ENCODE data around the gene TMC1.
A peak's percentile ranks its signal among the peaks of the same experiment; 100 is the strongest.
"Not testable (repeated sequence)": the region's sequence is repeated elsewhere in the genome, so short reads cannot be mapped to it uniquely, and the experiment has no call there.

Gene TMC1

DNA sequence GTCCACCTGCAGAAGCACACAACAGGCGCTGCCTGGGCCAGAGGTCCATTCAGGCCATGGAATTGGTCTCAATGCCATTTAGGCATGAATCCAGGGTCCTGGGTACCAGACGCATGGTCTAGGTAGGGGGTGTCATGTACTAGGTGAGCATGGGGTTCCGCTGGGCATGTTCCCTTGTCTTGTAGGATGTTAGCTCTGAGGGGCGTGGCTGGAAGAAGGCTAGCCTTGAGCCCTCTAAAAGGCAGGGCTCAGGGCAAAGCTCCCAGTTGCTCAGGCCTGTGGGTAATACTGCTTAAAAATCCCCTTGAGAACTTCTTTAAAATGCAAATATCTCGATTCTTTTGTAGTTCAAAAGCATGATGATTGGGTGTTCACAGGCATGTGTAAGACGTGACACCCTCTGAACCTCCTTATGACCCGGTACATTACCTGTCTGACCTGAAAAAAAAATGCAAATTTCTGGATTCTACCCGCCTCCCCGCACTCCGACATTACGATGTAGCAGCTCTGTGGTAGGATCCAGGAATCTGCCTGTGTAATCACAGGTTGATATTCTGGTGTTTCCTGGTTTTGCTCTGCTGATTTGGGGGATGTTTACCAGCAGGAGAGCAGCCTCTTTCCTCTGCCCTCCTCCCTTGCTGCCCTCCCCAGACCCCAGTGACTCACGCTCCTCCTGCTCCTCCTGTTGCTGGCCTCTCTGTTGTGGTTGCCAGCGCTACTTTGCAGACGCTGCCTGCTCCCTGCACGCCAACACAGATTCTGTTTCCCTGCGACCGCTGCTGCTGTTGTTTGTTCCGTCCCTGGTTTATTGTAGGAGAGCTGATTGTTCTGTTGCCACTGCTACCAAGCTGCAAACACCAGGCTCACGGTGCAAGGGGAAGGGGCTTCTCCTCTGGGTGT lies 5.7 kb downstream of the TMC1 start:
- DNase-seq: peak; percentile 43 to 55

DNA sequence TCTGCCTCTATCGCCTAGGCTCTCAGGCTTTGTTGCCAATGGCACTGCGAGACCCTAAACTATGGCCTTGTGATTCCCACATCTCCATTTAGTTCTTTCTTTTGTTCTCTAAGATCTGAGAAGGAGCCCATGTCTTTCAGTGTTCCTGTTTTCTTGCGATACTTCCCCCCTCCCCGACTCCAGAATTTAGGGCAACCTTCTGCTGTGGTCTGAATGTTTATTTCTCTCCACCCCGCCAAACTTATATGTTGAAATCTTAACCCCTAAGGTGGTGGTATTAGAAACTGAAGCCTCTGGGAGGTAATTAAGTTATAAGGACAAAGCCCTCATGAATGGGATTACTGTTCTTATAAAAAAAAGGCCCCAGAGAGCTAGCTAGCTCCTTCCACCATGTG lies 6.4 kb downstream of the TMC1 start:
- DNase-seq: no peak

GRCh38 chr9:72529531-72529930 lies 8.1 kb downstream of the TMC1 start:
- no peak for DNase-seq

DNA sequence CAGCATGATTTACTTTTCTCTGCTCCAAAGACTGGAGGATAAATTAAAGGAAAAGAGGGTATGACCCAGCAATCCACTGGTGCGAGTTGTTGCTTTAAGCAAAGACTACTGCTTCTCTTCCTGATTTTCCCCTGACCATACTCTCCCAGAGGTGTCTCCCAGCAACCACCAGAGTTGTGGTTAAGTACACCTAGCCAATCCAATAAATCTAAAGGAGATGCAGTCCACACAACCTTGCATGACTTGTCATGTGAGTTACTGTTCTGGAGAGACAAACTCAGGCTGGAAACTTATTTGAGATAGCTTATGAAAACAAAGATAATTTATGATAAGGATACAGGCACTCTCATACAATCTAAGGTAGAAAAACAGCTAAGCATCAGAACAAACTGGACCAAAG lies 11.9 kb downstream of the TMC1 start:
- no peak for DNase-seq

DNA sequence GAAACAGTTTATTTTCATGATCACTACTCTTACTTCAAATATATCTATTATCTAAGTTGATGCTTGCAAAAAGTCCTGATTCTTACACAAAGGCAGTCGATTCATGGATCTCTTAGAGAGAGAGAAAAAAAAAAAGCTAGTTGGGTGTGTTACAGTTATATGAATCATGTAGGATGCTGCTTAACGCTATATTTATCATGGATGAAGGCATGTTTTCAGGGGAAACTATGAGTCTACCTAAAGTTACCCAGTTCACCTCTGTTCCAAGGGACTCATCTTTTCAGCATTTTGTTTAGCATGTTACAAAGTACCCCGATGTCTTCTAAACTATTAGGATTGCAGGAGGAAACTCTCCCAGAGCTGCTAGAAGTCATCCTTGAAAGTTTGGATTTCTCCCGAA lies 13.5 kb downstream of the TMC1 start:
- no peak for DNase-seq

DNA sequence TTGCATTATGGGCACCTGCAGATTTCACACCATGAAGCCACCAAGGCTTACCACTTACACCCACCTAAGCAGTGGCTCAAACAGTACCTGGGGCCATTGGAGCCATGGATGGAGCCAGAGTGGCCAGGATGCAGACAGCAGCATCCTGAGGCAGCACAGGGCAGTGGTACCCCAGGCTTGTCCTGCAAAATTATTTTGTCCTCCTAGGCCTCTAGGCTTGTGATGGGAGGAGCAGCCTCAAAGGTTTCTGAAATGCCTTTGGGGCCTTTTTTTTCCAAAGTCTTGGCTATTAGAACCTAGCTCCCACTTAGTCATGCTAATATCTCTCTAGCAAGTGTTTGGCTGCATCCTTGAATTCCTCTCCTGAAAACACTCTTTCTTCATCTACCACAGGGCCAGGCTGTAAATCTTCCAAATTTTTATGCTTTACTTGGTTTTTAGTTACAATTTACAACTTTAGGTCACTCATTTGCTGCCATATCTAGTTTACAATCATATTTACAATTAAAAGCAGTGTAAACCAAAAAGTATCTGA lies 15.7 kb downstream of the TMC1 start:
- DNase-seq: no peak

DNA sequence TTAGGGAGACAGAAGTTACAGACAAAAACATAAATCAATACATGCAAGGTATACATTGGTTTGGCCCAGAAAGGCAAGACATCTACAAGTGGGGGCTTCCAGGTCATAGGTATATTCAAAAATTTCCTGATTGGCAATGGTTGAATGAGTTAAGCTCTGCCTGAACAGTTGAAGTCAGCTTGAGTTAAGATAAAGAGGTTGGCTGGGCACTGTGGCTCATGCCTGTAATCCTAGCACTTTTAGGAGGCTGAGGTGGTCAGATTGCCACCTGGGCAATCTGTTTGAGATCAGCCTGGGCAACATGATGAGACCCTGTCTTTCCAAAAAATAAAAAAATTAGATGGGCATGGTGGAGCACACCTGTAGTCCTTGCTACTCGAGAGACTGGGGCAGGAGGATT lies 16.3 kb downstream of the TMC1 start:
- no peak for DNase-seq

GRCh38 chr9:72538921-72539702 lies 17.7 kb downstream of the TMC1 start:
- no peak for DNase-seq

DNA sequence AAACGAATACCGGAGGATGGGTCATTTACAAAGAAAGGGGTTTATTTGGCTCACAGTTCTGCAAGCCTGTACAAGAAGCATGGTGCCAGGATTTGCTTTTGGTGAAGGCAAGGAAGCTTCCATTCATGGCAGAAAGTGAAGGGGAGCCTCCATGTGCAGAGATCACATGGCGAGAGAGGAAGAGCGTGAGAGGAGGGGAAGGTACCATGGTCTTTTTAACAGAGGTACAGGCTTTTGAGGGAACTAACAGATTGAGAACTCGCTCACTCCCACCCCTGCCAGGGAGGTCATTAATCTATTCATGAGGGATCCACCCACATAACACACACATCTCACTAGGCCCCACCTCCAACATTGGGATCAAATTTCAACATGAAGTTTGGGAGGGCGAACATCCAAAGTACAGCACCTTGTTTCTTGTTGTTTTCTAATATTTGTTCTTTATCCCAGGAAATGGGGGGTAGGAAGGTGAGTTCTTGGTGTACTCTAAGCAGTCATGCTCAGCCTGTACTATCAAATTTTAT lies 18.5 kb downstream of the TMC1 start:
- DNase-seq: no peak

DNA sequence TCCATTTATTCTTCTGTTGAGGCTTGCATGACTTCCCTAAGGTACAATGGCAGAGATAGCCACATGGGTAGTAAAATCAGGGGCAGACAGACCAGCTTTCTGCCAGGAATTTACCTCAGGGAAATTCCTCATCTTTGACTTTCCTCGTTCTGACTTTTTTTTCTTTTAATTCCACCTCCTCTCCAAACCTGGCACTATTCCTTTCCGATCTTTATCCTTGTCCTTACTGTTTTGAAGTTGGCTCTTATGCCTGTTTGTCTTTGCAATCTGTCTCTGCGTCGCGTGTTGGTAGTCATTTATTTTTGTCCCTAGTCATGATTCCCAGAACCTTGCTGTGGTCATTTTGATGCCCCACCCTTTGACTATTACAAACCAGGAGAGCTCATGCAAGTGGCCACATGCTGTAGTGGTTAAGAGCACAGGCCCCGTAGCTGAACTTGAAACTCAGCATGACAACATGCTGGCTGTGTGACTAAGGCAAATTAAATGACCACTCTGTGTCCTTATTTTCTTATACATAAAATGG lies 19.0 kb downstream of the TMC1 start:
- DNase-seq: no peak

DNA sequence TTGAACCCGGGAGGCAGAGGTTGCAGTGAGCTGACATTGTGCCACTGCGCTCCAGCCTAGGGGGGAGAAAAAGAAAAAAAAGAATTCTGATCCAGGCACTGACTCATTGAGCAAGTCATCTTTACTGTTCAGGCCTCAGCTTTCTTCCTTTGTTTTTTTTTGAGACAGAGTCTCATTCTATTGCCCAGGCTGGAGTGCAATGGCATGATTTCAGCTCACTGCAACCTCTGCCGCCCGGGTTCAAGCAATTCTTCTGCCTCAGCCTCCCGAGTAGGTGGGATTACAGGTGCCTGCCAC lies 21.1 kb downstream of the TMC1 start:
- DNase-seq: not testable (repeated sequence)

DNA sequence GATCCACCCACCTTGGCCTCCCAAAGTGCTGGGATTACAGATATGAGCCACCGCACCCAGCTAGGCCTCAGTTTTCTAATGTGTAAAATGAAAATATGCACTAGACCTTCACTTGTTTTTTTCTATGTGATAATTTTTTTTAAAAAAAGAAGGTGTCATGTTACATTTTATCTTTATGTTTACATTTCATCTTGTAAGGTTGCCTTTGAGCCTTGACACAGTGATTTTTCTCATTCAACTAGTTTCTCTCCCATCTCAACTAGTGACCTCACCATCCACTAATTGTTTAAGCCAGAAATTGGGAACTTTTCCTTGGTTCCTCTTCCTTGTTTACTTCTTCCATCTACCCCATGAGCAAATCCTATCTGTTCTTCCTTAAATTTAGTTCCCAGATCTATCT lies 21.5 kb downstream of the TMC1 start:
- no peak for DNase-seq

GRCh38 chr9:72551306-72551705 lies 29.9 kb downstream of the TMC1 start:
- DNase-seq: no peak

- no peak for DNase-seq
Observed at GRCh38 chr9:72552356-72552755, 30.9 kb downstream of the TMC1 start.

GRCh38 chr9:72554221-72554641 lies 32.8 kb downstream of the TMC1 start:
- DNase-seq: no peak

- no peak for DNase-seq
Observed at GRCh38 chr9:72557549-72557948, 36.1 kb downstream of the TMC1 start.

- DNase-seq: no peak
Observed at GRCh38 chr9:72560086-72560485, 38.7 kb downstream of the TMC1 start.

DNA sequence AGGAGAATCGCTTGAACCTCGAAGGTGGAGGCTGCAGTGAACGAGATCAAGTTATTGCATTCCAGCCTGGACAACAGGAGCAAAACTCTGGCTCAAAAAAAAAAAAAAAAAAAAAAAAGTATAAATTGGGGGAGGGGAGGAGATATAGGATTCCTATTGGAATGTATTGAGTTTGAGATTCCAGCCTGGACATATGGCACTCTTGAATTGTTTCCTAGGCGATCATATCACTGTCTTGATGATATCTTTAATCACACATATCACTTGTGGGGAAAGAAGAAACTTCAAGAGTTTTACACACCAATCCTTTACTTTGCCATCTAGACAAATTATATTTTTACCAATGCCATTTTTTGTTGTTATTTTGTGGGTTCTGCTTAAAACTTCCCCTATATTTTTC lies 42.4 kb downstream of the TMC1 start:
- no peak for DNase-seq

DNA sequence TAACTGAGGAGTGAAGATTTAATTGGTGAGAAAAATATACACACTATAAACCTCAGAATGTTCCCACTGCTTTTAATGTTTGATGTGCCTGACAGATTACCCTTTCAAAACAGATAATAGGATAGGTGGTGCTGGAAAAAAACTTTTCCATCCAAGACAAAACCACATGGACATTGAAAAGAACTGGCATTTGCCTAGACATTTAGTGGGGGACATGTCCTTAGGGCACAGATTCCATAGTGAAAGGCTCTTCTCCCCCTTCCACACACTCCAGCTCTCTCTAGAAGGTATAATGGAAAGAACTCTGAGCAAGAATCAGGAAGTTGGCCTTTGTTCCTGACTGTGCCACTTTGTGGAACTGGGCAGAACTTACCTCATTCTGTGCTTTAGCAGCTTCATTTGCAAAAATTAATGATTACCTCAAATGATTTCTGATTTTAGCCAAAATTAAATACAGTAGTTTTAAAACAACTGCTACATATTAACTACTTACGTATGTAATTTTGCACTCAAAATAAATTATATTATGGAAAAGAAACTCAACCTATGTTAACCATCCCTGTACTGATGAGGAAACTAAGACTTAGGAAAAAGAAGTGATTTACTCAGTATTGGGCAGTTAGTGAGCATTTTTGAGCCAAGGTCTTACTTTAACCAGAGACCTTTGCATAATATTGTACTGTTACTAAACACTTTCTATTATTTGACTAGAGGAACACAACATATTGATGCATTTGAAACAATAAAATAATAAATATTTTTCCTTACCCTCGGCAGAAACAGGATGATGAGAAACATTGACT lies 43.3 kb downstream of the TMC1 start:
- DNase-seq: no peak

DNA sequence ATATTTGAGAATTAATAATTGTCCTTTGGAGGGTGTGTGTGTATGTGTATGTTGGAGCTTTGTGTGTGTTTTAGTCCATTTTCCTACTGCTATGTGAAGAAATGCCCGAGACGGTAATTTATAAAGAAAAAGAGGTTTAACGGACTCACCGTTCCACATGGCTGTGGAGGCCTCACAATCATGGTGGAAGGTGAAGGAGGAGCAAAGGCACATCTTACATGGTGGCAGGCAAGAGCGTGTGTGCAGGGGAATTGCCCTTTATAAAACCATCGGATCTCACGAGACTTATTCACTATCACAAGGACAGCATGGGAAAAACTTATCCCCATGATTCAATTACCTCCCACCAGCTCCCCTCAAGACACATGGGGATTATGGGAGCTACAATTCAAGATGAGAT lies 44.1 kb downstream of the TMC1 start:
- no peak for DNase-seq

GRCh38 chr9:72574156-72574810 lies 52.9 kb downstream of the TMC1 start:
- DNase-seq: no peak

DNA sequence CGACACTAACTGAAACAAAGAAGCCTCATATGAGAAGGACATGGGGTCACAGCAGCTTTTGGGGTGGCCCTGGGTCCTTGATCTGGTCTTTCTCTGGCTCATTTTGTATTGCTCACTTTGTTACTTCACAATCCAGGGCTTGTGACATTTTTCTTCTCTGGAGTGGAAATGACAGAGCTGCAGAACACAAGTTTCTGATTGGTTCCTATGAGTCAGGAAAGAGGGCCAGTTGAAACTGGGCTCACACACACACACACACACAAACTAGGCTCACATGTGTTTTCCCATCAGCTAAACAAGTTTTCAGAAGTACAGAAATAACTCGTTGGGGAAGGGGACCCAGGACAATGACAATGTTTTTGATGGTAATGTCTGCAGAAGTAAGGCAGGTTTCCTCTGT lies 54.3 kb downstream of the TMC1 start:
- no peak for DNase-seq
